K562 (cell line): ENCODE data around the gene RNF126. TPM values are rescaled to one million over a fixed set of nuclear protein-coding genes. Genes with fewer than 3 reads are reported as not detected.

Experiments
- ATF1 ChIP-seq, 2 experiments: fragments of 450-650 bp in 1 of 2; IDR thresholded peaks; 2 replicates each; pipeline ENCODE4 v1.6.1; 2016; ENCODE audit warnings: missing compliant biosample characterization in 1 of 2, missing genetic modification characterization in 1 of 2
- BRCA1 ChIP-seq, 2 experiments: fragments of 450-650 bp in 1 of 2; sonication (generic) in 1 of 2; formaldehyde crosslinking in 1 of 2; IDR thresholded peaks; 2 replicates each; pipeline versions ENCODE4 v1.5.0 to v1.6.1; 2017 to 2020; ENCODE audit warnings: mild to moderate bottlenecking in 1 of 2, missing genetic modification reagents in 1 of 2
- CSDE1 ChIP-seq, 2 experiments: fragments of 450-650 bp; IDR thresholded peaks; 2 replicates each; pipeline ENCODE4 v1.6.1; 2016; ENCODE audit warnings: mild to moderate bottlenecking in 1 of 2
- HINFP ChIP-seq: fragments of 450-650 bp; conservative IDR thresholded peaks from 2 replicates; pipeline ENCODE4 v1.6.1; 2016; ENCODE audit warnings: missing genetic modification characterization, low read depth, mild to moderate bottlenecking, control low read depth, missing compliant biosample characterization
- KAT2B ChIP-seq: IDR thresholded peaks from one replicate; pipeline ENCODE4 v1.6.1; 2012; ENCODE audit warnings: low read depth, mild to moderate bottlenecking, control low read depth, inconsistent platforms, low read length, moderate library complexity
- KDM4B ChIP-seq, 2 experiments: fragments of 450-650 bp in 1 of 2; sonication (generic) in 1 of 2; IDR thresholded peaks; 2 replicates each; pipeline ENCODE4 v1.6.1; 2016 to 2017; ENCODE audit warnings: borderline replicate concordance in 2 of 2, antibody characterized with exemption in 1 of 2, low read depth in 1 of 2, mild to moderate bottlenecking in 1 of 2
- PHF20 ChIP-seq: fragments of 450-650 bp; IDR thresholded peaks from 2 replicates; pipeline ENCODE4 v1.6.1; 2018; ENCODE audit not compliant: partially characterized antibody
- POLR3A ChIP-seq: IDR thresholded peaks from 2 replicates; pipeline ENCODE4 v1.6.1; 2011; ENCODE audit warnings: borderline replicate concordance, mild to moderate bottlenecking, moderate library complexity; ENCODE audit not compliant: insufficient read length, insufficient read depth; ENCODE audit errors: extremely low read depth
- PRDM10 ChIP-seq: fragments of 450-650 bp; IDR thresholded peaks from 2 replicates; pipeline ENCODE4 v1.6.1; 2018; ENCODE audit not compliant: partially characterized antibody
- SNRNP70 ChIP-seq: fragments of 200-400 bp; formaldehyde crosslinking; optimal IDR thresholded peaks from 2 replicates; pipeline ENCODE3; 2017; ENCODE audit warnings: low read depth, low read length
- TAF7 ChIP-seq: fragments of 450-650 bp; IDR thresholded peaks from 2 replicates; pipeline ENCODE4 v1.6.1; 2016; ENCODE audit warnings: missing genetic modification characterization, missing compliant biosample characterization
- ZNF696 ChIP-seq: fragments of 250-450 bp; sonication (Bioruptor Pico); conservative IDR thresholded peaks from 2 replicates; pipeline ENCODE4 v1.4.0; 2020; ENCODE audit warnings: mild to moderate bottlenecking, moderate library complexity
- ZNF717 ChIP-seq: fragments of 250-450 bp; sonication (Bioruptor Pico); IDR thresholded peaks from 2 replicates; pipeline ENCODE4 v1.5.0; 2021
- polyA plus RNA-seq, 8 experiments: library from polyadenylated mRNA; depleted of rRNA in 4 of 8; stranded (reverse) in 5 of 8; unstranded in 3 of 8; fragments of >200 nt; fragmentation: Nextera tagmentation in 2 of 8; fragmentation: Illumina TruSeq in 1 of 8; extraction: Ambion mirVana in 2 of 8; extraction: Trizol in 1 of 8; gene quantifications; 2 replicates each; pipeline versions ENCODE4 v1.2.1 to v1.2.3, GENCODE V29; 2011 to 2014; ENCODE audit warnings: inconsistent platforms in 1 of 8, missing spikeins in 1 of 8
- total RNA-seq, 7 experiments: library from RNA; depleted of rRNA in 6 of 7; stranded (reverse); fragments of >200 nt in 6 of 7; fragmentation: Illumina TruSeq in 2 of 7; extraction: Trizol in 2 of 7; gene quantifications; 2 replicates each; pipeline versions ENCODE4 v1.2.1 to v1.2.3, GENCODE V29; 2011 to 2021; ENCODE audit warnings: low replicate concordance in 1 of 7
- TF ChIP-seq, protein P1 (sequence below): sonication (generic); formaldehyde crosslinking; IDR thresholded peaks from 2 replicates; pipeline ENCODE4 v1.8.0; 2023; ENCODE audit warnings: mild to moderate bottlenecking, missing genetic modification reagents
- TF ChIP-seq, protein P2 (sequence below): fragments of 250-450 bp; sonication (Bioruptor Pico); IDR thresholded peaks from 2 replicates; pipeline ENCODE4 v1.9.0; 2021; ENCODE audit warnings: mild to moderate bottlenecking
- TF ChIP-seq, protein P3 (sequence below): fragments of 450-650 bp; IDR thresholded peaks from 2 replicates; pipeline ENCODE4 v1.6.1; 2016; ENCODE audit warnings: borderline replicate concordance

The RNF126 gene
- total and polyA plus RNA-seq, 9 of the 15 experiments (the other 6 are each of a cell fraction or from before 2014, with no cell fraction given) = 0.27 to 101 (median 12.3) TPM

- TF ChIP-seq, protein P1, sequence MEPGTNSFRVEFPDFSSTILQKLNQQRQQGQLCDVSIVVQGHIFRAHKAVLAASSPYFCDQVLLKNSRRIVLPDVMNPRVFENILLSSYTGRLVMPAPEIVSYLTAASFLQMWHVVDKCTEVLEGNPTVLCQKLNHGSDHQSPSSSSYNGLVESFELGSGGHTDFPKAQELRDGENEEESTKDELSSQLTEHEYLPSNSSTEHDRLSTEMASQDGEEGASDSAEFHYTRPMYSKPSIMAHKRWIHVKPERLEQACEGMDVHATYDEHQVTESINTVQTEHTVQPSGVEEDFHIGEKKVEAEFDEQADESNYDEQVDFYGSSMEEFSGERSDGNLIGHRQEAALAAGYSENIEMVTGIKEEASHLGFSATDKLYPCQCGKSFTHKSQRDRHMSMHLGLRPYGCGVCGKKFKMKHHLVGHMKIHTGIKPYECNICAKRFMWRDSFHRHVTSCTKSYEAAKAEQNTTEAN (CRISPR knock-in tag) = no peak
- no peak for TF ChIP-seq POLR3A
- no peak for TF ChIP-seq KDM4B (IDR thresholded peaks at IDR 0.05; ENCODE audit: borderline replicate concordance in 2 of 2, low read depth in 1 of 2)
- TF ChIP-seq HINFP (tag) = no peak
- TF ChIP-seq, protein P2, sequence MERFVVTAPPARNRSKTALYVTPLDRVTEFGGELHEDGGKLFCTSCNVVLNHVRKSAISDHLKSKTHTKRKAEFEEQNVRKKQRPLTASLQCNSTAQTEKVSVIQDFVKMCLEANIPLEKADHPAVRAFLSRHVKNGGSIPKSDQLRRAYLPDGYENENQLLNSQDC (CRISPR knock-in tag) = no peak
- no peak for TF ChIP-seq ZNF696 (CRISPR knock-in tag)
- TF ChIP-seq CSDE1 (IDR thresholded peaks at IDR 0.05) = no peak
- TF ChIP-seq PRDM10 = no peak
- TF ChIP-seq TAF7 (tag) = no peak
- TF ChIP-seq, protein P3, sequence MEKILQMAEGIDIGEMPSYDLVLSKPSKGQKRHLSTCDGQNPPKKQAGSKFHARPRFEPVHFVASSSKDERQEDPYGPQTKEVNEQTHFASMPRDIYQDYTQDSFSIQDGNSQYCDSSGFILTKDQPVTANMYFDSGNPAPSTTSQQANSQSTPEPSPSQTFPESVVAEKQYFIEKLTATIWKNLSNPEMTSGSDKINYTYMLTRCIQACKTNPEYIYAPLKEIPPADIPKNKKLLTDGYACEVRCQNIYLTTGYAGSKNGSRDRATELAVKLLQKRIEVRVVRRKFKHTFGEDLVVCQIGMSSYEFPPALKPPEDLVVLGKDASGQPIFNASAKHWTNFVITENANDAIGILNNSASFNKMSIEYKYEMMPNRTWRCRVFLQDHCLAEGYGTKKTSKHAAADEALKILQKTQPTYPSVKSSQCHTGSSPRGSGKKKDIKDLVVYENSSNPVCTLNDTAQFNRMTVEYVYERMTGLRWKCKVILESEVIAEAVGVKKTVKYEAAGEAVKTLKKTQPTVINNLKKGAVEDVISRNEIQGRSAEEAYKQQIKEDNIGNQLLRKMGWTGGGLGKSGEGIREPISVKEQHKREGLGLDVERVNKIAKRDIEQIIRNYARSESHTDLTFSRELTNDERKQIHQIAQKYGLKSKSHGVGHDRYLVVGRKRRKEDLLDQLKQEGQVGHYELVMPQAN = peak; percentile 52; the same call in 1 of the 2 replicates
- no peak for TF ChIP-seq SNRNP70
- no peak for TF ChIP-seq ZNF717 (CRISPR knock-in tag)
- no peak for TF ChIP-seq KAT2B
- TF ChIP-seq PHF20 = peak; percentile 55
- no peak for TF ChIP-seq BRCA1 (IDR thresholded peaks at IDR 0.05)
- no peak for TF ChIP-seq BRCA1 (CRISPR knock-in tag; IDR thresholded peaks at IDR 0.05)
- no peak for TF ChIP-seq ATF1 (CRISPR knock-in tag; IDR thresholded peaks at IDR 0.05)
- peak; percentile 21; the same call in 1 of the 2 replicates for TF ChIP-seq ATF1 (tag; IDR thresholded peaks at IDR 0.05)
These were observed 40.3 kb upstream of the RNF126 start (continued) for GRCh38 chr19:703329-703650.
